GM20431 (cell line): ENCODE measurements around the gene USF1.
"Not testable (repeated sequence)": the region's sequence is repeated elsewhere in the genome, so short reads cannot be mapped to it uniquely, and the experiment has no call there.

Experiments
- in situ Hi-C: fragments of 300-500 bp; cut with MseI, MboI; formaldehyde crosslinking; loops from one replicate; pipeline ENCODE4 v1.15.0; 2020; ENCODE audit warnings: low sequenced_read_pairs; ENCODE audit not compliant: unreplicated experiment

The USF1 gene

GRCh38 chr1:160997323-160998038, 48.3 kb downstream of the USF1 start:
- in situ Hi-C loops, result no loop called here

GRCh38 chr1:160996178-160996577, 49.6 kb downstream of the USF1 start:
- in situ Hi-C loops, result no loop called here

GRCh38 chr1:160993544-160994193, 52.1 kb downstream of the USF1 start:
- in situ Hi-C loops, result no loop called here

- in situ Hi-C loops, result not testable (repeated sequence)
Measured at GRCh38 chr1:160992036-160992435, 53.7 kb downstream of the USF1 start.
